HG03378 (cell line): Measurements from ENCODE around the gene SCML2.
"Not testable (repeated sequence)": the region's sequence is repeated elsewhere in the genome, so short reads cannot be mapped to it uniquely, and the experiment has no call there.

Experiments used
- ATAC-seq: cut with Tn5 transposase; IDR thresholded peaks from one replicate; pipeline ENCODE4 v1.9.1; 2021; ENCODE audit warnings: mild to moderate bottlenecking, moderate library complexity; ENCODE audit not compliant: unreplicated experiment

The SCML2 gene

GRCh38 chrX:18354369-18355223 is at the start of gene SCML2:
SCML2 (minus strand) TSS chrX:18354688; CDS start chrX:18334071, 20,617 bp downstream.
- no peak for ATAC-seq

GRCh38 chrX:18401848-18402213 is 47.3 kb upstream of the SCML2 start:
- no peak for ATAC-seq

DNA sequence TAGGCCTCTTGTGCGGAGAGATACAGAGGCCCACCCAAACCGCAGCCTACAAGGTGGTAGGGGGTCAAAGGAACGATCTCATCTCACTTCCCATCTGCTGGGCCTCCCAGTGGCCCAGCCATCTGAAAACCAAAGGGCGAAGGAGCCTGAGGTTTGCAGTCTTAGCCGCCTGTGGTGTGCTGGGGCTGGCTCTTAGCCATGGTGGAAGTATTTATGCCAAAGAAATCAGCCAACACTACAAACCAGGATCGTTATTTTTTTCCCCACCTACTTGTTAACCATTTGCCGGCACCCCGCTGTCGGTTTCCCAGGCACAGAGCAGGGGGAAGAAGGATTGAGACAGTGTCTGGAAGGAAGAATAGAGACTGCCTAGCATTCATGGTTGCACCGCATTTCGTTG is 40.0 kb upstream of the SCML2 start:
- ATAC-seq = no peak

- ATAC-seq = no peak
Observed at GRCh38 chrX:18390941-18391538, 36.6 kb upstream of the SCML2 start.

- ATAC-seq = no peak
Observed at GRCh38 chrX:18389966-18390365, 35.5 kb upstream of the SCML2 start.

DNA sequence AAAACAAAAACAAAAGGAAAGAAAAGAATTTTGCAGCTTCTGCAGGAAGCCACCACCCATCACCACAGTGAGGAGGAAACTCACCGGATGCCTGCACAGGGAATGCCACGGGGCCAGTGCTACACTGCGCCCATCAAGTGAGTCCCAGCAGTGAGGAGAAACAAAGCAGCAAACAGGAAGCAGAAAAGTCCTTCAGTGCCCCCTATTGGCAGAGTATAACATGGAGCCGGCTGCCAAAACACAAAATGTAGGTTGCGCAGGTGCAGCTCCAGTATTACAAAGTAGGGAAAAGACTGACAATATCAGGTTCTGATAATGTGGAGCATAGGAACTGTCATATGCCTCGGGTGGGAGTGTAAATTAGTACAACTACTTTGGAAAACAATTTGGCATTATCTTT is 23.3 kb upstream of the SCML2 start:
- no peak for ATAC-seq

- ATAC-seq = not testable (repeated sequence)
Observed at GRCh38 chrX:18375131-18375805, 20.8 kb upstream of the SCML2 start.

GRCh38 chrX:18369096-18369495 is 14.6 kb upstream of the SCML2 start:
- ATAC-seq = not testable (repeated sequence)

DNA sequence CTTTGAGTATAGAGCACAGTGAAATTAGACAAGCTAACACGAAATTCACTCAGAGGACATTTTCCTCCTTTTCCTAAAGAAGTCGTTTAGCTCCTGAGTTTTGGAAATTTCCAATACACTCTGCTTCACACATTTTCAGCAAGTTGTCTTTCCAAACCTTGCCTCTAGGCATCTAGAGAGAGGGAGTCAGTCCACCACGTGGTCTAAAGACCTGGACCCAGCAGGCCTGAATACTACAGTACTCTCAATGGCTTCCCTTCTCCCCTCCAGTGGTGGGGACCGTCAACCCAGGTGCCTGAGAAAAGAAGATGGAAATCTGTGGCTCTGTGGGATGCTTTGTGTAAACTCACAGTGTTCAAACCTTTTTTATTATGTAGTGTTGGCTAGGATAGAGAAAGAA is 13.9 kb upstream of the SCML2 start:
- ATAC-seq = no peak

- ATAC-seq = no peak
Observed at GRCh38 chrX:18360867-18361266, 6.4 kb upstream of the SCML2 start.

- ATAC-seq = no peak
Observed at GRCh38 chrX:18353931-18354368, 538 bp downstream of the SCML2 start.

GRCh38 chrX:18351784-18352183 is 2.7 kb downstream of the SCML2 start:
- no peak for ATAC-seq

DNA sequence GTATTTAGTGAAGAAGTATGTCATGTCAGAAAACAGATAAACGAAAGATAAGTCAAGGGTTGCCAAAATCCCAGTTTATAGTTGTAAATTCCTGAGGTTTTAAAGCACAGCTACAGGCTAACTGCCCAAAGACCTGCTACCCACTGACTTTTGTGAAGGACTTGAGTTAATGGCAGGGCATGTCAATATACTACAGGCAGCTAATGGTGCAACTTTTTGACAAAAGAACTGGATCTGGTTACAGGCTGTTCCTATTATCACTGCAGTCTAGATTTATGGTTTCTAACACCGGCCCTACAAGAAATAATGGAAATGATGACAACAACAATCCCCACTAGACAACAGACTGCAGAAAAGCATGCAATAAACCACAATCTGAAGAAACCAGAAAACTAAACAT is 6.4 kb downstream of the SCML2 start:
- ATAC-seq = no peak

- no peak for ATAC-seq
Observed at GRCh38 chrX:18309401-18309800, 45.1 kb downstream of the SCML2 start.

DNA sequence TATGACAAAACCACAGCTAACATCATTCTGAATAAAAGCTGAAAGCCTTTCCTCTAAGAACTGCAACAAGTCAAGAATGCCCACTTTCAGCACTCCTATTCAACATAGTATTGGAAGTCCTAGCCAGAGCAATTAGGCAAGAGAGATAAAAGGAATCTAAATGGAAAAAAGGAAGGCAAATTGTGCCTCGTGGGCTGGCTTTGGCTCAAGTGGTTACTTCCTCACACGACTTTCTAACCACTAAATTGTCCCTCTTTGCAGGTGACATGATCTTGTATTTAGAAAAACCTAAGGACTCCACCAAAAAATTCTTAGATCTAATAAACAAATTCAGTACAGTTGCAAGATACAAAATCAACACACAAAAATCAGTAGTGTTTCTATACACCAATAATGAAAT is 57.2 kb downstream of the SCML2 start:
- no peak for ATAC-seq

- no peak for ATAC-seq
Observed at GRCh38 chrX:18294893-18295292, 59.6 kb downstream of the SCML2 start.

DNA sequence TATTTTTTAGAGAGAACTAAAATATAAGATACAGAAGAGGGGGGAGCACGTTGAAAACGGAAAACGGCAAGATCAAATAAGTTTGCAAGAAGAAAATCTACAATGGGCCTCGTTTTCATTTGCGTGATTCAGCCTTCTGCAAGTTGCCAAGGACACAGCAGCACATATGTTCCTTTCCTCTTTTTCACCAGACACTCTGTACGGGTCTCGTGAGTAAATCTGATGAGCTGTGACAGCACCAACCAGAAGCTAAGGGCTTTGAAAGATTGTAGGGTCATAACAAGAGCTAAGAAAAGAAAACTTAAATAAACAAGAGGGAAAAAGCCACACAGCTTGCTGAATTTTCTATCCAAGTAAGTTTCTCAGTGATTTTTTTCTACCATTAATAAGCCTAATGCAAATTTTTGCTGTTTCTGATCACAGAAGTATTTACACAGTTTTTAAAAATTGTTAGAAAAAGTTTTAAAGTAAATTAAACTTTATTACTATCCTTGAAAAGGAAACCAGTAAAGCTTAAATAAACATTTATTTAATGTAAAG is 63.4 kb downstream of the SCML2 start:
- no peak for ATAC-seq

- ATAC-seq = no peak
Observed at GRCh38 chrX:18290200-18290599, 64.3 kb downstream of the SCML2 start.

GRCh38 chrX:18288716-18289115 is 65.8 kb downstream of the SCML2 start:
- ATAC-seq = no peak

GRCh38 chrX:18286322-18286831 is 68.1 kb downstream of the SCML2 start:
- ATAC-seq = no peak

- ATAC-seq = no peak
Observed at GRCh38 chrX:18278449-18278848, 76.0 kb downstream of the SCML2 start.
